Superior temporal gyrus (tissue), 1 donor: ENCODE data around the gene WWOX.

Source experiments
- DNase-seq: peaks from one replicate; pipeline ENCODE4 v3.0.0-alpha.2; 2016; ENCODE audit errors: extremely low spot score

Gene WWOX

GRCh38 chr16:78735337-78735736 is 635.9 kb downstream of the WWOX start:
- DNase-seq, result no peak

- DNase-seq, result no peak
These were observed 638.2 kb downstream of the WWOX start for GRCh38 chr16:78737630-78738029.

GRCh38 chr16:78738557-78738956 is 639.1 kb downstream of the WWOX start:
- DNase-seq, result no peak

GRCh38 chr16:78740269-78740668 is 640.8 kb downstream of the WWOX start:
- no peak for DNase-seq

GRCh38 chr16:78742501-78743283 is 643.2 kb downstream of the WWOX start:
- no peak for DNase-seq

- no peak for DNase-seq
These were observed 644.1 kb downstream of the WWOX start for GRCh38 chr16:78743556-78743955.

GRCh38 chr16:78744099-78744498 is 644.6 kb downstream of the WWOX start:
- DNase-seq, result no peak

- no peak for DNase-seq
These were observed 645.3 kb downstream of the WWOX start for GRCh38 chr16:78744796-78745107.

GRCh38 chr16:78745108-78746019 is 645.9 kb downstream of the WWOX start:
- DNase-seq, result no peak

- no peak for DNase-seq
These were observed 647.3 kb downstream of the WWOX start for GRCh38 chr16:78746718-78747117.

GRCh38 chr16:78748220-78748929 is 648.9 kb downstream of the WWOX start:
- DNase-seq, result no peak

- DNase-seq, result no peak
These were observed 650.4 kb downstream of the WWOX start for GRCh38 chr16:78749745-78750268.

- DNase-seq, result no peak
These were observed 651.2 kb downstream of the WWOX start for GRCh38 chr16:78750611-78751010.

- DNase-seq, result no peak
These were observed 652.1 kb downstream of the WWOX start for GRCh38 chr16:78751601-78752000.

- DNase-seq, result no peak
These were observed 655.3 kb downstream of the WWOX start for GRCh38 chr16:78754713-78755112.

GRCh38 chr16:78755751-78756661 is 656.6 kb downstream of the WWOX start:
- DNase-seq, result no peak

- no peak for DNase-seq
These were observed 660.1 kb downstream of the WWOX start for GRCh38 chr16:78759596-78759995.

- DNase-seq, result no peak
These were observed 661.2 kb downstream of the WWOX start for GRCh38 chr16:78760611-78761010.

- DNase-seq, result no peak
These were observed 662.0 kb downstream of the WWOX start for GRCh38 chr16:78761427-78761826.

GRCh38 chr16:78762222-78762621 is 662.8 kb downstream of the WWOX start:
- DNase-seq, result no peak

- no peak for DNase-seq
These were observed 664.5 kb downstream of the WWOX start for GRCh38 chr16:78763821-78764440.
